Measurements from ENCODE around the gene HRNR.
"Not testable (repeated sequence)": the region's sequence is repeated elsewhere in the genome, so short reads cannot be mapped to it uniquely, and the experiment has no call there.

The HRNR gene

DNA sequence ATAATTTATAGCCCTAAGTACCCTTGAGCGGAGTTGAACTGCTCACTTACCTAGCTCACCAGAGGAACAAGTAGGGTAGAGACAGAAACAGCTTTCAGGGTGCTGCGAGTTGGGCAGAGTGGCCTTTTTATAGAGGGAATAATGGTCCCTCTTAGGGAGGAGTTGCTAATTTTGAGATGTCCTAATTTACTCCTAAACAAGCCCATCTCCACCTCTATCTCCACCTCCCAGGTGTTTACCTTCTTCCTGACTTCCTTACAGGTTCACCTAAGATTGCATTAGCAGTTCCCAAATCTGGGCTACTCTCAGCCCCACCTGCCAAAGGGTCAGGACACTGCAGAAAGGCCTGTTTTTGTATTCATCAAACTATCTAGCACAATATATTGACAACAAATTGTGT is at the start of gene HRNR:
TSS of gene HRNR (minus strand) at position 101 of the 400 bp plus-strand sequence. CDS start 940 bp downstream, outside the sequence.
- DNase-seq (ENCODE audit: low read depth in 4 of 4, low spot score in 1 of 4), result no peak

GRCh38 chr1:152256394-152256793 is 32.4 kb upstream of the HRNR start:
- not testable (repeated sequence) for DNase-seq (ENCODE audit: low read depth in 4 of 4, low spot score in 1 of 4)

GRCh38 chr1:152252157-152252556 is 28.2 kb upstream of the HRNR start:
- no peak for DNase-seq (ENCODE audit: low read depth in 4 of 4, low spot score in 1 of 4)

GRCh38 chr1:152251391-152251790 is 27.4 kb upstream of the HRNR start:
- DNase-seq (ENCODE audit: low read depth in 4 of 4, low spot score in 1 of 4), result no peak

DNA sequence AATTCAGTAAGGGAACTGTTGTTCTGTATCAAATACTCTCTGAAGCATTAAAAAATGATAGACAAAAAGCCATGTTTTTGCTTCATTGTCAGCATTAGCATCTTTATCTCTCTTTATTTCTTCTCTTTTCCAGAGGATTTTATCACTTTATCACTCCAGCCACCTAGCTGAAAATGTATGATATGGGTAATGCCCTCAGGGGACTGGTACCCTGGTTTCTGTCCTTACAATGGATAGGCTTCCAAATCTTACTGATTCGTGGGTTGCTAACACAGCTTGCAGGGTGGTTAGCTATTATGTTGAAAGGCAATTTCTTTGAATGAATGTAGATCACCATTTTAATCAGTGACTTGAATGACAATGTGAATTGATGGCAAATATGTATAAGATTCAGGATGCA is 23.3 kb upstream of the HRNR start:
- DNase-seq (ENCODE audit: low read depth in 4 of 4, low spot score in 1 of 4), result no peak

DNA sequence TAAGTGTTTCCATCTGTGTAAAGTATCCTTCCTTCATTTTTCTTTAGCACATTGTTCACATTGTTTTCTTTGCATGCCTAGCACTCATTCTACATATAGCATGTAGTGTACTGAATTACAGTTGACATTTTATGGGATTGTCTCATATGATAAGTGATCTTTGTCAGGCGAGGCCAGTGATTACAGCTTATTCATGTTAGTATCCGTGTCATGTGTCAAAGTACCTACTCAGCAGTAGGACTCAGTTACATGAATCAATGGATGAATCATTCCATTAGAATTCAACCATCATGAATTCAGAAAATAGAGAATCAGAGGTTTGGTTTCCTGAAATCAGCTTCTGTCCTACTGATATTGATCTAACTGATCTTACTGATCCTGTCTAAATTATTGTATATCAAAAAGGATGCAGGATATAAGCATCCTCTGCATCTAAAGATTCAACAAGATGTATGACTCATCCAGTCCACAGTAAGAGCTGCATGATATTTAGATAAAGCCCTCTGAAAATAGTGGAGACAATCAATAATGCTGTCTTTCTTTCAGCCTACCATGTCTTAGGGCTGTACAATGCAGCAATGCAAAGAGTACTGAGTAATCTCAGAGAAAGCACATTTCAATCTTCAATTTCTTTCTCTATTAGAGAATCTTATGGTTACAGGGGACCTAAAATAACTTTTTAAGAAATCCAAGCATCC is 20.7 kb upstream of the HRNR start:
- no peak for DNase-seq (ENCODE audit: low read depth in 4 of 4, low spot score in 1 of 4)

DNA sequence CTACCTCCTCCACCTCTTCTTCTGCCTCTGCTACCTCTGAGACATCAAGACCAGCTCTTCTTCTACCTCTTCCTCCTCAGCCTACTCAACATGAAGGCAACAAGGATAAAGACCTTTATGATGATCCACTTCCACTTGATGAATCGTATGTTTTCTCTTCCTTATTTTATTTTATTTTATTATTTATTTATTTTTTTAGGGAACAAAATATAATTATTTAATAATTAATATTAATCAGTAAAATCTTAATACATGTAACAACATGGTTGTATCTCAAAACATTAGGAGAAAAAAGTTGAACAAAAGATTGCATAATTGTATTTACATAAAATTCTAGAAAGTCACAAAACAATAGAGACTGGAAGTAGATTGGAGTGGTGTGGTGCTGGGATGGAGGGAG is 13.1 kb upstream of the HRNR start:
- no peak for DNase-seq (ENCODE audit: low read depth in 4 of 4, low spot score in 1 of 4)

DNA sequence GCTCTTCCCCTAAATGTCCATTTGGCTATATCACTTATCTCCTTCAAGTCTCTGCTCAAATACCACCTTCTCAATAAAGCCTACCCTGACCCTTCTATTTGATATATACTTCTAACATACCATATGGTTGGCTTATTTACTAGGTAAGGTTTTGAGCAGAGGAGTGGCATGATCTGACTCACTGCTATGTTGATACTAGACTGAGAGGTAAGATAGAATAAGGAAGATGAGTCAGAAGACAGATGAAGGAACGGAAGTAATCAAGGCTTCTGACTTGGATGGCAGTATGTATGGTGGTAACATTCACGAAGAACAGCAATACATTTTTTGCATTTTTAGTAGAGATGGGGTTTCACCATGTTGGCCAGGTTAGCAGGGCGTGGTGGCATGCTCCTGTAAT is 4.8 kb upstream of the HRNR start:
- DNase-seq (ENCODE audit: low read depth in 4 of 4, low spot score in 1 of 4), result no peak

GRCh38 chr1:152227310-152227928 is 3.4 kb upstream of the HRNR start:
- no peak for DNase-seq (ENCODE audit: low read depth in 4 of 4, low spot score in 1 of 4)

- no peak for DNase-seq (ENCODE audit: low read depth in 4 of 4, low spot score in 1 of 4)
These were observed 1.7 kb upstream of the HRNR start for GRCh38 chr1:152225678-152226077.

DNA sequence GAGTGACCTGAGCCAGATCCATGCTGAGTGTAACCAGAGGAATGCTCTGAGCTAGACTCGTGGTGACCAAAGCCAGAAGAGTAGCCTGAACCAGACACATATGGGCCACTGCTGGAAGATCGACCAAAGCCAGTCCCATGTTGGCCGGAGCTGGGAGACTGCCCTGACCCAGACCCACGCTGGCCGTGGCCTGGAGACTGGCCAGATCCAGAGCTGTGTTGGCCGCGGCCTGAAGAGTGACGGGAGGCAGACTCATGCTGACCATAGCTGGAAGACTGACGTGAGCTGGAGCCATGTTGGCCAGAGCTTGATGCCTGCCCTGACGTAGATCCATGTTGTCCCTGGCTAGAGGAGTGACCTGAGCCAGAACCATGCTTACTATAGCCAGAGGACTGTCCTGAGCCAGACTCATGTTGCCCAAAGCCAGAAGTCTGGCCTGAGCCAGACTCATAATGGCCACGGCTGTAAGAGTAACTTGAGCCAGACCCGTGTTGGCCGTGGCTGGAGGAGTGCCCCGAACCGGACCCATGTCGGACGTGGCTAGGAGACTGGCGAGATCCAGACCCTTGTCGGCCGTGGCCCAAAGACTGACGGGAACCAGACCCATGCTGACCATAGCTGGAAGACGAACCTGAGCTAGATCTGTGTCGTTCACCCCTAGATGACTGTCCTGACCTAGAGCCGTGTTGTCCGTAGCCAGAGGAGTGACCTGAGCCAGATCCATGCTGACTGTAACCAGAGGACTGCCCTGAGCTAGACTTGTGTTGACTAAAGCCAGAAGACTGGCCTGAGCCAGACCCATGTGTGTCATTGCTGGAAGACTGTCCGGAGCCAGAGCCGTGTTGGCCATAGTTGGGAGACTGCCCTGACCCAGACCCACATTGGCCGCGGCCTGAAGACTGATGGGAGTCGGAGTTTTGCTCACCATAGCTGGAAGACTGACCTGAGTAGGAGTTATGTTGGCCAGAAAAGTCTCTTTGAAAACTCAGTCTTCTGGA is 3.5 kb downstream of the HRNR start:
- no peak for DNase-seq (ENCODE audit: low read depth in 4 of 4, low spot score in 1 of 4)

DNA sequence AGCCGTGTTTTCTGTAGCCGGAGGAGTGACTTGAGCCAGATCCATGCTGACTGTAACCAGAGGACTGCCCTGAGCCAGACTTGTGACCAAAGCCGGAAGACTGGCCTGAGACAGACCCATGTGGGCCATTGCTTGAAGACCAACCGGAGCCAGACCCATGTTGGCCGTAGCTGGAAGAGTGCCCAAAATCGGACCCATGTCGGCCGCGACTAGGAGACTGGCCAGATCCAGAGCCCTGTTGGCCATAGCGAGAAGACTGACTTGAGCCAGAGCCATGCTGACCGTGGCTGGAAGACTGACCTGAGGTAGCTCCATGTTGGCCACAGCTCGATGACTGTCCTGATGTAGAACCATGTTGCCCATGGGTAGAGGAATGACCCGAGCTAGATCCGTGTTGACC is 4.6 kb downstream of the HRNR start:
- not testable (repeated sequence) for DNase-seq (ENCODE audit: low read depth in 4 of 4, low spot score in 1 of 4)

DNA sequence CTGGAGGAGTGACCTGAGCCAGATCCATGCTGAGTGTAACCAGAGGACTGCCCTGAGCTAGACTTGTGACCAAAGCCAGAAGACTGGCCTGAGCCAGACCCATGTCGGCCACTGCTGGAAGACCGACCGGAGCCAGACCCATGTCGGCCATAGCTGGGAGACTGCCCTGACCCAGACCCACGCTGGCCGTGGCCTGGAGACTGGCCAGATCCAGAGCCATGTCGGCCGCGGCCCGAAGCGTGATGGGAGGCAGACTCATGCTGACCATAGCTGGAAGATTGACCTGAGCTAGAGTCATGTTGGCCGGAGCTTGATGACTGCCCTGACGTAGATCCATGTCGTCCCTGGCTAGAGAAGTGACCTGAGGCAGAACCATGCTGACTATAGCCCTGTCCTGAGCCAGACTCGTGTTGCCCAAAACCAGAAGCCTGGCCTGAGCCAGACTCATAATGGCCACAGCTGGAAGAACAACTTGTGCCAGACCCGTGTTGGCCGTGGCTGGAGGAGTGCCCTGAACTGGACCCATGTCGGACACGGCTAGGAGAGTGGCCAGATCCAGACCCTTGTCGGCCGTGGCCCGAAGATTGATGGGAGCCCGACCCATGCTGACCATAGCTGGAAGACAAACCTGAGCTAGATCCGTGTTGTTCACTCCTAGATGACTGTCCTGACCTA is 5.1 kb downstream of the HRNR start:
- no peak for DNase-seq (ENCODE audit: low read depth in 4 of 4, low spot score in 1 of 4)

DNA sequence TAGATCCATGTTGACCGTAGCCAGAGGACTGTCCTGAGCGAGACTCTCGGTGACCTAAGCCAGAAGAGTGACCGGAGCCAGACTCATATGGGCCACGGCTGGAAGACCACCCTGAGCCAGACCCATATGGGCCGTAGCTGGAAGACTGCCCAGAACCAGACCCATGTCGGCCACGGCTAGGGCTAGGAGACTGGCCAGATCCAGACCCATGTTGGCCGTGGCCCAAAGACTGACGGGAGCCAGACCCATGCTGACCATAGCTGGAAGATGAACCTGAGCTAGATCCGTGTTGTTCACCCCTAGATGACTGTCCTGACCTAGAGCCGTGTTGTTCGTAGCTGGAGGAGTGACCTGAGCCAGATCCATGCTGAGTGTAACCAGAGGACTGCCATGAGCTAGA is 8.4 kb downstream of the HRNR start:
- not testable (repeated sequence) for DNase-seq (ENCODE audit: low read depth in 4 of 4, low spot score in 1 of 4)

DNA sequence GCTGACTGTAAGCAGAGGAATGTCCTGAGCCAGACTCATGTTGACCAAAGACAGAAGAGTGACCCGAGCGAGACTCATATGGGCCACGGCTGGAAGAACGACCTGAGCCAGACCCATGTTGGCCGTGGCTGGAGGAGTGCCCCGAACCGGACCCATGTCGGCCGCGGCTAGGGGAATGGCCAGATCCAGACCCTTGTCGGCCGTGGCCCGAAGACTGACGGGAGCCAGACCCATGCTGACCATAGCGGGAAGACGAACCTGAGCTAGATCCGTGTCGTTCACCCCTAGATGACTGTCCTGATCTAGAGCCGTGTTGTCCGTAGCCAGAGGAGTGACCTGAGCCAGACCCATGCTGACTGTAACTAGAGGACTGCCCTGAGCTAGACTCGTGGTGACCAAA is 9.1 kb downstream of the HRNR start:
- not testable (repeated sequence) for DNase-seq (ENCODE audit: low read depth in 4 of 4, low spot score in 1 of 4)

DNA sequence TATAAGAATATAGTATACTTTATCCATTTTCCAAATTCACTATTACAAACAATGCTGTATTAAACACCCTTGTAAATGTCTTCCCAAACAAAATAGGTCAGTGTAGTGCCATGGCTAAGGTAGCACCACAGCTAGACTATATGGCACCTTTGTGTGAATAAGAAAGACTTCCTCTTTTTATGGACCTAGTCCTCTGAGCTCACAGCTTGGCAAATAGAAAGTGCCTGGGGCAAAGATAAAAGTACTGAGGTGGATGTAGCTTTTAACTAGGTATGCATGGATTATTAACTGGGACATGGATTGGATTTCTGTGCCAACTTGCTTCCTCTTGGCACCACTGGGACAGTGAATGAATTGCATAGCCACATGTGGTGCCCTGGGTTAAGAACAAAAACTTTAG is 25.0 kb downstream of the HRNR start:
- DNase-seq (ENCODE audit: low read depth in 4 of 4, low spot score in 1 of 4), result no peak

DNA sequence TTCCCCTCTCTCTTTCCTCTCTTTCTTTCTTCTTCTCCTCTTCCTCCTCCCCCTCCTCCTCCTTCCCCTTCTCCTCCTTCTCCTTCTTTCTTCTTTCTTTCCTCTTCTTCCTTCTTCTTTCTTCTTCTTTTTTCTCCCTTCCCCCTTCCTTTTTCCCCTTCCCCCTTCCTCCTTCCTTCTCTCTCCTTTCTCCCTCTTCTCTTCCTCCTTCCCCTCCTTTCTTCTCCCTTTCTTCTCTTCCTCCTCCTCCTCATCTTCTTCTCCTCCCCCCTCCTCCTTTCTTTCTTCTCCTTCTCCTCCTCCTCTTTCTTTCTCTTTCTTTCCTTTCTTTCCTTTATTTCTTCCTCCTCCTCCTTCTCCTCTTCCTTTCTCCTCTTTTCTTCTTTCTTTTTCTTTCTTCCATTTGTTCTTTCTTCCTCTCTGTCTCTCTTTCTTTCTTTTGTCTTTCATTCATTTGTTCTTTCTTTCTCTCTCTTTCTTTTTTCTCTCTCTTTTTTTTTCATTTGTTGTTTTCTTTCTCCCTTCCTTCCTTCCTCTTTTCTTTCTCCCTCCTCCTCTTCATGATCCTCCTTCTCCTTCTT is 26.5 kb downstream of the HRNR start:
- no peak for DNase-seq (ENCODE audit: low read depth in 4 of 4, low spot score in 1 of 4)

GRCh38 chr1:152191711-152192110 is 32.3 kb downstream of the HRNR start:
- DNase-seq (ENCODE audit: low read depth in 4 of 4, low spot score in 1 of 4), result no peak

- no peak for DNase-seq (ENCODE audit: low read depth in 4 of 4, low spot score in 1 of 4)
These were observed 32.7 kb downstream of the HRNR start for GRCh38 chr1:152191260-152191659.

DNA sequence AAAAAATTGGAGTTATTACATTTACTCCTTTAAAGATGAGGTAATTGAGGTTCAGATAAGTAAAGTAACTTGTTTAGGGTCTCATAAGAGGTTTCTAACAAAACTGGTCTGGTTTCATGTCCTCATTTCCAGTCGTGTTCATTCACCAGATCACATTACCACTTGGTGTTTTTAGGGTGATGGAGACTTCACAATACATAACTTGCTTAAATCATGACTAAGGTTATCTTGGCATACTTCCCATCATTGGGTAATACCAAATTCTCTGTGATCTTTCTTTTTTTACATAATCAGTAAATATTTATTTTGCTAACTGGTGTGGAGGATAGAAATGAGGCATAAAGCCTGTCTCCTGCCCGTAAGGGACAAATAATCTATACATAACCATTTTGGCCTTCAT is 33.4 kb downstream of the HRNR start:
- DNase-seq (ENCODE audit: low read depth in 4 of 4, low spot score in 1 of 4), result no peak

All from stimulated activated CD4-positive, alpha-beta T cell treated with anti-CD3 and anti-CD28 coated beads, Interleukin-1b, Interleukin-23, amount 100 ng/mL, for 24 hours (primary cell).